Loucy (cell line): Measurements from ENCODE around the gene SLC26A11.

Source experiments
- H2AFZ ChIP-seq: fragments of 200-600 bp; sonication (generic); 2 replicates; pipeline ENCODE4 v1.6.0; 2016; ENCODE audit warnings: antibody characterized with exemption, mild to moderate bottlenecking, low read length, moderate library complexity
- H3F3A ChIP-seq: fragments of 200-600 bp; 2 replicates; pipeline ENCODE4 v1.6.0; 2016; ENCODE audit warnings: antibody characterized with exemption, low read depth, mild to moderate bottlenecking
- H3K27me3 ChIP-seq: fragments of 200-600 bp; sonication (generic); 2 replicates; pipeline ENCODE4 v1.6.1; 2014; ENCODE audit warnings: low read length, mild to moderate bottlenecking; ENCODE audit not compliant: insufficient read depth, poor library complexity, severe bottlenecking
- H3K36me3 ChIP-seq: fragments of 200-600 bp; sonication (generic); 2 replicates; pipeline ENCODE4 v1.6.1; 2016; ENCODE audit warnings: low read length; ENCODE audit not compliant: insufficient read depth
- H3K4me1 ChIP-seq: fragments of 200-600 bp; sonication (generic); 2 replicates; pipeline ENCODE4 v1.5.1; 2014; ENCODE audit warnings: low read length, mild to moderate bottlenecking; ENCODE audit not compliant: insufficient read depth, poor library complexity, severe bottlenecking
- H3K4me2 ChIP-seq: fragments of 200-600 bp; sonication (generic); 2 replicates; pipeline ENCODE4 v1.6.0; 2014; ENCODE audit warnings: antibody characterized with exemption, low read length, low read depth, mild to moderate bottlenecking; ENCODE audit not compliant: poor library complexity, severe bottlenecking
- H3K4me3 ChIP-seq: fragments of 200-600 bp; sonication (generic); 2 replicates; pipeline ENCODE4 v1.5.1; 2014; ENCODE audit warnings: low read length, mild to moderate bottlenecking, mixed read lengths; ENCODE audit not compliant: poor library complexity, severe bottlenecking
- H3K79me2 ChIP-seq: fragments of 200-600 bp; sonication (generic); 2 replicates; pipeline ENCODE4 v1.6.1; 2014; ENCODE audit warnings: low read length; ENCODE audit not compliant: insufficient read depth
- H3K9ac ChIP-seq: fragments of 200-600 bp; sonication (generic); 2 replicates; pipeline ENCODE4 v1.6.0; 2014; ENCODE audit warnings: mild to moderate bottlenecking, low read depth, low read length, moderate library complexity; ENCODE audit not compliant: poor library complexity, severe bottlenecking
- H3K9me2 ChIP-seq: fragments of 200-600 bp; sonication (generic); replicated peaks from 2 replicates; pipeline ENCODE4 v1.6.1; 2016; ENCODE audit warnings: low read depth, low read length, mixed read lengths
- H3K9me3 ChIP-seq: fragments of 200-600 bp; sonication (generic); 2 replicates; pipeline ENCODE4 v1.6.1; 2014; ENCODE audit warnings: mild to moderate bottlenecking, antibody characterized with exemption, low read length, low read depth; ENCODE audit not compliant: insufficient read depth
- H4K20me1 ChIP-seq: fragments of 200-600 bp; sonication (generic); 2 replicates; pipeline ENCODE4 v1.6.0; 2014; ENCODE audit warnings: antibody characterized with exemption, low read length, mild to moderate bottlenecking; ENCODE audit not compliant: insufficient read depth, poor library complexity, severe bottlenecking
- CTCF ChIP-seq: fragments of 200-600 bp; sonication (generic); conservative IDR thresholded peaks from 2 replicates; pipeline ENCODE4 v1.5.1; 2014; ENCODE audit warnings: mild to moderate bottlenecking, antibody characterized with exemption, low read length
- EZH2phosphoT487 ChIP-seq: fragments of 200-600 bp; IDR thresholded peaks from 2 replicates; pipeline ENCODE4 v1.6.1; 2018; ENCODE audit warnings: antibody characterized with exemption, mild to moderate bottlenecking, moderate library complexity, borderline replicate concordance

The SLC26A11 gene

GRCh38 chr17:80247561-80247960 is 27.3 kb downstream of the SLC26A11 start:
- Histone ChIP-seq H3K9me3 (no peaks in the 10 kb centered on the region), H4K20me1 (no peaks in the 10 kb centered on the region), H3K4me2 (no peak overlapping the region), H3F3A (no peaks in the 10 kb centered on the region), H2AFZ (no peak overlapping the region), H3K79me2 (no peaks in the 10 kb centered on the region), H3K4me1 (no peaks in the 10 kb centered on the region), H3K27me3 (no peaks in the 10 kb centered on the region), H3K9me2 (no peaks in the 10 kb centered on the region), H3K4me3 (no peak overlapping the region), H3K9ac (no peak overlapping the region), H3K36me3 (no peaks in the 10 kb centered on the region)
- TF ChIP-seq CTCF (no peak), EZH2phosphoT487 (no peak)

GRCh38 chr17:80248001-80248893 is 28.0 kb downstream of the SLC26A11 start:
- no peaks in the 10 kb centered on the region for H3K79me2 ChIP-seq
- H3K4me2 ChIP-seq = no peak overlapping the region
- H3F3A ChIP-seq = no peaks in the 10 kb centered on the region
- no peak overlapping the region for H3K9ac ChIP-seq
- no peaks in the 10 kb centered on the region for H3K4me1 ChIP-seq
- H3K27me3 ChIP-seq = no peaks in the 10 kb centered on the region
- no peaks in the 10 kb centered on the region for H3K9me2 ChIP-seq
- no peaks in the 10 kb centered on the region for H3K36me3 ChIP-seq
- no peak overlapping the region for H2AFZ ChIP-seq
- no peak overlapping the region for H3K4me3 ChIP-seq
- H3K9me3 ChIP-seq = no peaks in the 10 kb centered on the region
- H4K20me1 ChIP-seq = no peaks in the 10 kb centered on the region
- TF ChIP-seq CTCF (no peak), EZH2phosphoT487 (no peak)

- Histone ChIP-seq H3K79me2 (no peaks in the 10 kb centered on the region), H4K20me1 (no peaks in the 10 kb centered on the region), H2AFZ (no peak overlapping the region), H3K9me2 (no peaks in the 10 kb centered on the region), H3K36me3 (no peaks in the 10 kb centered on the region), H3K4me1 (no peaks in the 10 kb centered on the region), H3F3A (no peaks in the 10 kb centered on the region), H3K4me2 (no peak overlapping the region), H3K27me3 (no peaks in the 10 kb centered on the region), H3K9ac (no peak overlapping the region), H3K4me3 (no peak overlapping the region), H3K9me3 (no peaks in the 10 kb centered on the region)
- TF ChIP-seq CTCF (no peak), EZH2phosphoT487 (no peak)
Measured at GRCh38 chr17:80248894-80249710, 28.9 kb downstream of the SLC26A11 start.
